Subcutaneous adipose tissue (tissue), 4 donors: ENCODE measurements around the gene IRGQ. TPM values are rescaled to one million over a fixed set of nuclear protein-coding genes. Genes with fewer than 3 reads are reported as not detected.

Source experiments
- total RNA-seq, 4 donors: library from RNA; depleted of rRNA; stranded (reverse); fragments of >200 nt; gene quantifications; one replicate each; pipeline ENCODE4 v1.1.0, GENCODE V29; 2016
- TF ChIP-seq, protein P1 (sequence below): fragments of 450-650 bp; IDR thresholded peaks from one replicate; pipeline ENCODE4 v1.5.1; 2016; ENCODE audit warnings: low read depth, mild to moderate bottlenecking, control low read depth, antibody characterized with exemption, moderate library complexity

The IRGQ gene
- total RNA-seq, 4 donors from 2014 or later = 8.5 to 16.0 (median 11.5) TPM

DNA sequence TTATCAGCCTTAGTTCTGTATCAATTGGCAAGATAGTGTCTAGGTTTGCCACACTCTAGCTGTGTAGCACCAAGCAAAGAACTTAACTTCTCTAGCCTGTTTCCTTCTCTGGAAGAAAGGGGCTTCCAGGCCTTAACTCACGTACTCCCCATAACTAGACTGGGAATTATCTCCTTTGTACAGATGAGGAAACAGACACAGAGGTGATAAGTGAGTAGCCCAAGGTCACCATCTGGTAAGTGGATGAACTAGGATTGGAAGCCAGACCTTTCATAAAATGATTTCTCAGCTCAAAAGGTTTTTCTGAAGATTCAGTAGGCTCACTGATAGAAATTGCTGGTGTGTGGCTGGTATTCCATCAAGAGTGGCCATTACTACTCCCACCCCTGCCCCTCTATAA lies 20.4 kb upstream of the IRGQ start:
- TF ChIP-seq, protein P1, sequence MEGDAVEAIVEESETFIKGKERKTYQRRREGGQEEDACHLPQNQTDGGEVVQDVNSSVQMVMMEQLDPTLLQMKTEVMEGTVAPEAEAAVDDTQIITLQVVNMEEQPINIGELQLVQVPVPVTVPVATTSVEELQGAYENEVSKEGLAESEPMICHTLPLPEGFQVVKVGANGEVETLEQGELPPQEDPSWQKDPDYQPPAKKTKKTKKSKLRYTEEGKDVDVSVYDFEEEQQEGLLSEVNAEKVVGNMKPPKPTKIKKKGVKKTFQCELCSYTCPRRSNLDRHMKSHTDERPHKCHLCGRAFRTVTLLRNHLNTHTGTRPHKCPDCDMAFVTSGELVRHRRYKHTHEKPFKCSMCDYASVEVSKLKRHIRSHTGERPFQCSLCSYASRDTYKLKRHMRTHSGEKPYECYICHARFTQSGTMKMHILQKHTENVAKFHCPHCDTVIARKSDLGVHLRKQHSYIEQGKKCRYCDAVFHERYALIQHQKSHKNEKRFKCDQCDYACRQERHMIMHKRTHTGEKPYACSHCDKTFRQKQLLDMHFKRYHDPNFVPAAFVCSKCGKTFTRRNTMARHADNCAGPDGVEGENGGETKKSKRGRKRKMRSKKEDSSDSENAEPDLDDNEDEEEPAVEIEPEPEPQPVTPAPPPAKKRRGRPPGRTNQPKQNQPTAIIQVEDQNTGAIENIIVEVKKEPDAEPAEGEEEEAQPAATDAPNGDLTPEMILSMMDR = no peak

DNA sequence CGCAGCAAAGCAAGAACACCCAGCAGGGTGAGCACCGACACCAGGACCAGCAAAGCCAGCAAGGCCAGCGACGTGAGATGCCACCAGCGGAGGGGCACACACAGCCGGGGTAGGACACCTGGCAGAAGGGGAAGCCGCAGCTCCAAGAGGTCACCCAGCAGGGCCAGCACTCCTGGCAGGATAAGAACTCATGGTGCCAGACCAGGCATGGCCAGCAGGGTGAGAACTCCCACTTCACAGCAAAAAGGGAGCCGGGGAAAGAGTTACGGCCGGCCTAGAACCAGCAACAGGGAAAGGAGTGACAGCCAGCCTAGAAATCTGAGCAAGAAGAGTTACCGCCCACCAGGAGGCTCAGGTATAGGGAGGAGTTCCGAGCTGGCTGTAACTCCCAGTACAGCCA lies 16.4 kb upstream of the IRGQ start:
- TF ChIP-seq, protein P1 = no peak

DNA sequence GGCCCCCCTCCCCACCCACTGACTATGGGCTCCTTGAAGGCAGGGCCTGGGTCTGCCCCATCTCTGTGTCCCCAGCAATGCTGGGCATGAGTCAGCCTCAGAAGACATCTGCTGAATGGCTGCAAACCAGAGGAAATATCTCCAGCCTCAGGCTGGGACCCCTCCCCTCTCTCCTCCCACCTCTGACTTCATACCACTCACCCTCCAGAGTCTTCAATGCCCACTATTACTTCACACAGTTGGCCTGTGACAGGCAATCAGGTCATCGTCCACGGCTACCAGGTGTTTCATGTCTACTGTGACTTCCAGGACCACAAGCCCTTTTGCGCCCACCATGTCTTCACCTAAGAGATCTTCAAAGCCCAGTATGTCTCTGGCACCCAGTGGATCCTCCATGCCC lies 15.9 kb upstream of the IRGQ start, which contains the start of gene SRRM5:
Gene SRRM5 (plus strand): TSS at position 301 of the 400 bp plus-strand sequence. CDS start 34 bp downstream, at position 335.
- TF ChIP-seq, protein P1 = no peak

DNA sequence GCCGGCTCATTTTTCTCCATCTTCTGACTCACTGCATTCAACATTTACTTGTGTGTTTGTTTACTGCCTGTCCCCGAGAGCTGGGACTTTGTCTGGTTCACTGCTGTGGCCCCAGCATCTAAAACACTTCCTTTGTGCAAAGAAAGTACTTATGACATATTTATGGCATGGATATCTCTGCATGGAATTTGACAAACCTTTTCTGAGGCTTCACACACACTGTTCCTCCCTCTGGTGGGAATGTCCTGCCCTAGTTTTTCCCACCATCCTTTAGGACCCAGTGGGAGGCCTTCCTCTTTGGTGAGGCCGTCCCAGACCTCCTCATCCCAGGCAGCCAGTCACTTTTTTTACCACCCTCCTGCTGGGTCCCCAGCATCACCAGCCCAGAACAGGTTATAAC lies 14.6 kb upstream of the IRGQ start:
- TF ChIP-seq, protein P1 = no peak

DNA sequence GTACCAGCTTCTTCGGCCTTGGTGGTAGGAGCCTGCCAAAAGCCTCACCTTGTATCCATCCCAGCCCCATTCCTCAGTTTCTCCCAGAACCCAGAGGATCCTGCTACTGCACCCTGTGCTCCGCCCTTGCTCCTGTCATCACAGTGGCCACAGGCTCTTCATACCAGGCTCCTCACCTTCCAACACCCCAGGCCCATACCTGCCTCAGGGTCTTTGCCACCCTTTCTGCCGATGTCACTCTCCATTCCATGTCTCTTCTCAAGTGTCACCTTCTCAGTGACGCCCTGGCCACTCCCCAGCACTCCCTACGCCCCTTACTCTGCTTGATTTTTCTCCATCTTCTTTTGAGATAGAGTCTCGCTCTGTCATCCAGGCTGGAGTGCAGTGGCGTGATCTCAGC lies 13.9 kb upstream of the IRGQ start:
- TF ChIP-seq, protein P1 = no peak

DNA sequence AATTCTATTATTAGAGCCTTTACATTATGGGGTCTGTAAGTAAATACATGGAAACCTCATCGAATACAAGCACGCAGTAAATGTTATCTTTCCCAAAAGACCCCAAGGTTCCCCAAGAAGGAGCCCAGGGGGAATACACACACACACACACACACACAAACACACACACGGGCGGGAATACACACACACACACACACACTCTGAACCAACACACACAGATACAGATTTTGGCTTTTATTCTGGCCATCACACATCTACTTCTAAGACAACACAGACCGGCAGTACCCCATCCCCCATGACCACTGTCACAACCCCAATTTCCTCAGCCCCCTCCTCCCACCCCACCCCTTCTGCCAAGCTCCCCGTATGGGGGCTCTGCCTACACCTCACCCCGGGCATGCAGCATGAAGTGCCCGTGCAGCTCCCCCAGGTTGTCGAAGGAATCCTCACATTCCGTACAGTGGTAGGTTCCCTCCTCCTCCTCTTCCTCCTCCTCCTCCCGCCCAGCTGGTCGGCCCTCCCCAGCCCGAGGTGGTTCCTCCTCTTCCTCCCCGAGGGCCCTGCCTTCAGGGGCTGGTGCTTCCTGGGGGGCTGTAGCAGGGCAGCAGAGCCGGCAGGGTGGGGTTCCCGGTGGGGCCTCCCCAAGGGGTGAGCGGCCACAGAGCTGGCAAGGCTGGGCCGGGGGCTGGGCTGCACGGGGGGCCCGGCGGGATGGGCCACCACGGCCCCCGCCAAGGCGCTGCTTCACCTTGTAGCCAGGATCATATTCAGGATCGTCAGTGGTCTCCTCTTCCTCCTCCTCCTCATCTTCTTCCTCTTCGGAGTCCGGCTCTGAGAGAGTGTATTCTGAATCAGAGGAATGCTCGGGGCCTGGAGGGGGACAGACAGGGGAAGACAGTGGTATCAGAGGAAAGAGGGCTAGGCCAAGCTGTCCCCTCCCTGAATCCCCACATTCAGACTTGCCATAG lies 11.6 kb upstream of the IRGQ start:
- TF ChIP-seq, protein P1 = no peak

DNA sequence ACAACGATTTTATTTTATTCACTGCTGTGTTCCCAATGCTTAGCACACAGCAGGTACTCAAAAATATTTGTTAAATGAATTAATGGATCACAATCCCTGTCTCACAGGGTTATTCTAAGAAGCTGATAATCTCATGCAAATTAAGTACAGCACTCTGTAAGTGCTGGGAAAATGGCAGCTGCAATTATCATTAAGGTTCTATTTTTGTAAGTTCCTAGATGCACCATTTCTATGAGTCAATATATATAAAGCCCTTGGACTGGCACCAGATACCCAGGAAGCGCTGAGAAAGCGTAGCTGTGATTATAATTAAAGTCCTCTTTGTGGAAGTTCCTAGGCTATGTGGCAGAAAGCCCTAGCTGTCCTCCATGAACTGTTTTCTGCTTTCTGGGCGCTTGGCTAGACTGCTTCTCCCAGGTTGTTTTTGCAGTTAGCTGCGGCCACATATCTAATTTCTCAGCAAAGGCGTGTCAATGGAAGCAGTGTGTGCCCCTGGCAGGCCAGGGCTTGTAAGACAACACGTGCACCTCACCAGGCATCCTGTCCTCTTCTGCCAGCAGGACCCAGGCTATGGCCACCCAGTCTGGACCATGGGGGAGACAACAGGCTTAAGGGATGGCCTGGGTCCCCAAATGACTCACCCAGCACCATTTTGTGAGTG lies 10.8 kb upstream of the IRGQ start:
- TF ChIP-seq, protein P1 = no peak
